Measurements from ENCODE around the gene MAPKBP1.

The MAPKBP1 gene

DNA sequence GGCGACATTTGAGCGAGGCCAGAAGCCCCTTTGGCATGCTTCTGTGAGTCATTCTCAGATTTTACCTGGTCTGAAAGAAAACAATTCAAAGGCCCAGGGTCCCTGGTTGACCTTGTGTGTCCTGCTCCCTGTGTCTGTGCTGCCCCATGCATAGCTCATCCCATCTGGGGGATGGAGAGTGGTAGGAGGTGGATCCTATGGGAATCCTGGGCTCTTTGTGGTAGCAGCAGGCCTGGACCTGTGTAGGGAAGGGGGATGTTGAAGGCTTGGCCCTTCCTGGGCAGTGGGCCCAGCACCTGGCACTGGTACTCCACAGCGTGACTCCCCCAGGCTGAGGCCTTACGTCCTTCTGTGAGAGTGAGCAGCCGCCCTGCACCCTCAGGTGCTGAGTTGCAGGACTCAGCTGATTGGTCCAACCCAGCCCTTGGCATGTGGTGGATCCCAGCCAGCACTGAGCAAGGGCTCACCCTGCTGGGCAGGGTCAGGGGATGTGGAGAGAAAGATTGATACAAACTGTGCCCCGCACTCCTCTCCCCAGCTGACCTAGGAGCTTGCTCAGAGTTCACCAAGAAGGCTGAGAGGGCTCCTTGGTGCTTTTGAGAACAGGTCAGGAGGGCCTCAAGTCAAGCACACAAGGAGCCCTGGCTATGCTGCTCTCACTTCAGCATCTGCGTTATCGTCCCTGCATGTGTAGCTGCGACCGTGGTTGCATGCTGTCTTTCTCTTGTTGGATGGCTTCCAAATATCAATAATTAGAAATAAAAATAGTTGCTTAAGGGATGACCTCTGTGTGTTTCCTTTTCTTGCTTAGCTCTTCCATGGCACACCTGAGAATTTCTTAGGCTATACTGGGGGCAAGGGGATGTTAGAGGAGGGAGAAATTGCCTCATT, 32.3 kb downstream of the MAPKBP1 start:
- FAIRE-seq (no peak), DNase-seq (ENCODE audit: low spot score) (no peak)

DNA sequence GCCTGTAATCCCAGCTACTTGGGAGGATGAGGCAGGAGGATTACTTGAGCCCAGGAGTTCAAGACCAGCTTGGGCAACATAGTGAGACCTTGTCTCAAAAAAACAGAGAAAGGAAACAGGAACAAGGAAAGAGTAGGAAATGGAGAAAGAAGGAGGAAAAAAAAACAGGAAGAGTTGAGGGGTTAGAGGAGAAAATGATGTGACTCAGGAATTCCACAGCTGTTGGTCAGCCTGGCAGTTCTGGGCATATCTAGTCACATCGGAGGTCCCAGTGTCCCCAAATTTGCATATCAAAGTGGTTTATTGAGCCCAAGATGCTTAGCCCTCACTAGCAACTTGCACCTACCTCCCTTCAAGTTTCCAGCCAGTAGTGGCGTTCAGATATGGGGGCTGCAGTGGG, 34.8 kb downstream of the MAPKBP1 start:
- FAIRE-seq (no peak), DNase-seq (ENCODE audit: low spot score) (peak; percentile 36)

DNA sequence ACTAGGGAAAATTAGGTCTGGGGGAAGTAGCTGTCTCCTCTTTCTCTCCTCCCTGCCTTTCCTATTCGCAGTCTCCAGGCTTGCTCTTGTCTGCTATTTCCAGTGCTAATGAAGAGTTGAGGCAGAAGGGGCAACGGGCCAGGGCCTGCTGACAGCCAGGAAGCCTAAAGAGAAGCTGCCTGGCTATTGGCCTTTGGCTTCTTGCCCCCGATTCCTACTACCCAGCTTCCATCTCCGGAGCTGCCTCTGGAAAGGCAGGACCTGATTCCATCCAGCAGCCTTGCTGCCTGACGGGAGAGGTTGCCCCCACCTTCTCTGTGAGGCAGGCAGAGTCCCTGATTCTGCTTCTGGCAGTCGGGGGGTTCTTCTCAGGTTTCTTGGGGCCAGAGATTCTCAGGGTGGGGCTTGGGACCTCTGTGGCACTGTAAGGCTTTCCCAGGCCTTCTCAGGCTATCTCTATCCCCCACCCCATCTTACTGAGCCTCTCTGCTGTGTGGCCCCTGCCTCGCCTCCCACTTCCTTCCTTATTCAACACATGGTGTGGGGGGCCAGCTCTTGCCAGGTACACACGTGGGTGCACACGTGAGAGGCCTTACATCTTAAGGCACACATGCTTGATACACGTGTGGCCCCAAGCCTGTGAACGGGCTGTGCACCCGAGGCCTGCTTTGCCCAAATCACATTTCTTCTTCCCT, 35.4 kb downstream of the MAPKBP1 start:
- no peak for DNase-seq (ENCODE audit: low spot score)
- FAIRE-seq, result no peak

DNA sequence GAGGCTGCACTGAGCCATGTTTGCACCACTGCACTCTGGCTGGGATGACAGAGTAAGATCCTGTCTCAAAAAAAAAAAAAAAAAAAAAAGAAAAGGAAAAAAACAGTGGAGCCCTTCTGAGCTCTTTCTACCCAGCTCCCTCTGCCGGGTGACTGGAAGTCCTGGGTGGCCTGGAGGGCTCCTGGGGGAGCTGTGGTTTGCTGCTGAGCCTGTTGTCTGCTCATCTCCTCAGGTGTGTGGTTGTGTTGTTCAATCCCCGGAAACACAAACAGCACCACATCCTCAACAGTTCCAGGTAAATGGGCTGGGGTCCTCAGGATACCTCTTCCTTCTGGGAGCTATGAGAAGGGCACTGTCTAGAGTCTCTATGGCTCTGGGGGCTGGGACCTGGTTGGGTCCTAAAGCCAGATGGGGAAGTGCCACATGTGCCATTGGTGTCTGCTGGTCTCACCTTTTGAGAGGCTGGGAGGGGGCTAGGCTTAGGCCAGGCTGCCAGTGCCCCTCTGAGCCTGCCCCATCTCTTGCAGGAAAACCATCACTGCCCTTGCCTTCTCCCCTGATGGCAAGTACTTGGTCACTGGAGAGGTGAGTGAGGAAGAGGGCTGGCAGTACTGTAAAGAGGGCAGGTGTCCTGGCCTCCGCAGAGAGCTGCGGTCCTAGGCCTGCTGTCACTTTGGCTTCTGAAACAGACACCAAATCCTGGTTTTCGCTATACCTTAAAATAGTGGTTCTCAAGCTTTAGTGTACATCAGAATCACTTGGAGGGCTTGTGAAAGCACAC, 36.6 kb downstream of the MAPKBP1 start:
- FAIRE-seq (no peak), DNase-seq (ENCODE audit: low spot score) (no peak)

DNA sequence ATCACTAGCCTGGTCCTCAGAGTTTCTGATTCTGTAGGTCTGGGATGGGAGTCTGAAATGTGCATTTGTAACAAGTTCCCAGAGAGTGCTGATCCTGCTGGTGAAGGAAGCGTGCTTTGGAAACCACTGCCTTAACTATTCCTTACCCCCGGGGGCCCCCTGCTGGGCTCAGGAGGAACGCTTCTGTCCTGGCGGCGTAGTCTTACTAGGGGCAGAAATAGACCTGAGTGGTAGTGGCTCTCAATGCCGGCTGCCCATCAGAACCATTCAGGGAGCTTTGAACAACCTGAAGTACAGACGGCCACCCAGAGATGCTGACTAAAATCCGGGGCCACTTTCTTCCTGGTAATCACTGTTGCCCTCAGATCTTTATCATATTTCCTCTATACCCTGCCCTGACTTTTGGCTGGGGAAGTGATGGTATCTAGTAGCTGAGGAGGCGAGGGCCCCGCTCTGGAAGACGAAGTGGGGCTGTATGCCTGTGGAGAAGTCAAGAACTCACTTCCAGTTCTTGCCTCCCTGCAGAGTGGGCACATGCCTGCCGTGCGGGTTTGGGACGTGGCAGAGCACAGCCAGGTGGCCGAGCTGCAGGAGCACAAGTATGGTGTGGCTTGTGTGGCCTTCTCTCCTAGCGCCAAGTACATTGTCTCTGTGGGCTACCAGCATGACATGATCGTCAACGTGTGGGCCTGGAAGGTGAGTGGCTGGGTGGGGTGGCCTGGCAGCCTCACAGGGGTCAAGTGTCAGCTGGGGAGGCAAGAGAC, 37.3 kb downstream of the MAPKBP1 start:
- DNase-seq (ENCODE audit: low spot score) (peak; percentile 49), FAIRE-seq (no peak)

DNA sequence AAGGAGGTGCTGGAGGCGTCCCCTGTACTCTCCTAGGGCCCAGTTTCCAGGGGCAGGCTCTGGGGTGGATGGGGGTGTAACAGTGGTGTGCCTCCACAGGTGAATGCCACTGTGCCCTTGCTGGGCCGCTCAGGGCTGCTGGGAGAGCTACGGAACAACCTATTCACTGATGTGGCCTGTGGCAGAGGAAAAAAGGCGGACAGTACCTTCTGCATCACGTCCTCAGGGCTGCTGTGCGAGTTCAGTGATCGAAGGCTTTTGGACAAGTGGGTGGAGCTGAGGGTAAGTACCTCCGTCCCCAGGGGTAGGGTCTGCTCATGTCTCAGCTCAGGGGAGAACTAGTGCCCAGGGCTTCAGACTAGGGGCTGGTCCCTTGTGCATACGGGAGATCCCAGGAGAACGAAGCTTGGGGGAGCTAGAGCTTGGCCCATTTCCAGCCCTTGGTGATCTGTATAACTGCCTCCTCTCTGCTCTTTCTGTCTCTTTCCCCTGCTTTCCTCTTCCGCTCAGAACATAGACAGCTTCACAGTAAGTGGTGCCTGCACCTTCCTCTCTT, 38.6 kb downstream of the MAPKBP1 start:
- DNase-seq (ENCODE audit: low spot score) (no peak), FAIRE-seq (no peak)

DNA sequence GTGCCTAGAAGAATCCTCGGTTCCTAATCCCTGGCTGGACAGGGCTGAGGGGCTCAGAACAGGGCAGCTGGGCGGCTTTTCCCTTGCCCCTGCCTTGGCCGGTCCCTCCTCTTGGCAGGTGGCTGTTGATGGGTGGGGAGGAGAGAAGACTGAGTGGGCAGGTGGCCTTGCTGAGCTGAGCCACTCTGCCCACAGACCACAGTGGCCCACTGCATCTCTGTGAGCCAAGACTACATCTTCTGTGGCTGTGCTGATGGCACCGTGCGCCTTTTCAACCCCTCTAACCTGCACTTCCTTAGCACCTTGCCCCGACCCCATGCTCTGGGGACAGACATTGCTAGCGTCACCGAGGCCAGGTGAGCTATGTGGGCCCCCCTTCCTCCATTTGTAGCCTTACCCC, 39.1 kb downstream of the MAPKBP1 start:
- FAIRE-seq (no peak), DNase-seq (ENCODE audit: low spot score) (no peak)

DNA sequence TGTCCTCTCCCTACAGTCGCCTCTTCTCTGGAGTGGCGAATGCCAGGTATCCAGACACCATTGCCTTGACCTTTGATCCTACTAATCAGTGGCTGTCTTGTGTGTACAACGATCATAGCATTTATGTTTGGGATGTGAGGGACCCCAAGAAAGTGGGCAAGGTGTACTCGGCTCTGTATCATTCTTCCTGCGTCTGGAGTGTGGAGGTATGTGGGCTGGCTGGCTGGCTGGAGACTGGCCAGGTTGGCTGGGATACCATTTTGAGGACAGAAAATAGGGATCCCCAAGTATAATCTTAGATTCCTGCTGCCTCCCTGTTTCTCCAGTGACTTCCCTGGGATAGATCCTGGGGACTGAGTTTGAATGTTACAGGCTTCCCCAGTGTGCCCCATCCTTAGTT, 40.2 kb downstream of the MAPKBP1 start:
- no peak for DNase-seq (ENCODE audit: low spot score)
- no peak for FAIRE-seq

DNA sequence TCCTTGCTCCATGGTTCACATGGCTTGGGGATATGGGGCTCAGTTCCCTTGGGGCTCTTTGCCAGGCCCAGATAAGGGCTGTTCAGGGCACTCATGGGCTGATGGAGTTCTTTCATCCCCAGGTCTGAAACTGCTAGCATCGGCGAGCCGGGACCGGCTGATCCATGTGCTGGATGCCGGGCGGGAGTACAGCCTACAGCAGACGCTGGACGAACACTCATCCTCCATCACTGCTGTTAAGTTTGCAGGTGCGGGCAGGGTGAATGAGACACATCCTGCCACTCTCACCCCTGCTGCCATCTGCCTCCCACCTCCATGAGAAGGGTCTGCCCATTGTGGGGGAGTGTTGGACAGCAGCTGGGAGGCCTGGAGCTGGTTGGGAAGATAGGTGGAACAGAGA, 42.5 kb downstream of the MAPKBP1 start:
- no peak for DNase-seq (ENCODE audit: low spot score)
- FAIRE-seq, result no peak

DNA sequence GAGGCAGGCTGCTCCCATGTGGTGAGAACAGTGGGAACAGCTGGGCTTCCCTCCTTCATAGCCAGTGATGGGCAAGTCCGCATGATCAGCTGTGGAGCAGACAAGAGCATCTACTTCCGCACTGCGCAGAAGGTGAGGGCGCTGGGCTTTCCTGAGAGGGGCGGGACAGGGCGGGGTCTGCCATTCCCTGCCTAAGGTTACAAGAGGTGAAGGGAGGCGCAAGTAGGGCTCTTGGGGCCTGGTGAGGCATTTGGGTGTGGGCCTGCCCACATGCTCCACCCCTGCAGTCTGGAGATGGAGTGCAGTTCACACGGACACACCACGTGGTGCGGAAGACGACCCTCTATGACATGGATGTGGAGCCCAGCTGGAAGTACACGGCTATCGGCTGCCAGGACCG, 43.0 kb downstream of the MAPKBP1 start:
- DNase-seq (ENCODE audit: low spot score), result no peak
- FAIRE-seq, result no peak

DNA sequence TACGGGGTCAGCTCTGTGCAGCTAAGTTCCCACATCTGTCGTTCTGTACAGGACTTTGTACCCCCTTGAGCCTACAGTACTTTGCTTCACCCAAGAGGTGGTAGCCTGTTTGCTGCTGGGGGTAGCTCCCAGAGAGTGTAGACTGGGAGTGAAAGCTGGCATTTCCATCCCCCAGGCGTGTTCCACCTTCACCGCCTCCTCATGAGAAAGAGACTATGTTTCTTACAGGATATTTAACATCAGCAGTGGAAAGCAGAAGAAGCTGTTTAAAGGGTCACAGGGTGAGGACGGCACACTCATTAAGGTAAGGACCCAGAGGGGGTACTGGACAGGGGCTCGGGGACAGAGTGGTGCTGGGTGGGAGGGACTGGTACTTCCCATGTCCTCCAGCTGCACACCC, 43.5 kb downstream of the MAPKBP1 start:
- no peak for DNase-seq (ENCODE audit: low spot score)

DNA sequence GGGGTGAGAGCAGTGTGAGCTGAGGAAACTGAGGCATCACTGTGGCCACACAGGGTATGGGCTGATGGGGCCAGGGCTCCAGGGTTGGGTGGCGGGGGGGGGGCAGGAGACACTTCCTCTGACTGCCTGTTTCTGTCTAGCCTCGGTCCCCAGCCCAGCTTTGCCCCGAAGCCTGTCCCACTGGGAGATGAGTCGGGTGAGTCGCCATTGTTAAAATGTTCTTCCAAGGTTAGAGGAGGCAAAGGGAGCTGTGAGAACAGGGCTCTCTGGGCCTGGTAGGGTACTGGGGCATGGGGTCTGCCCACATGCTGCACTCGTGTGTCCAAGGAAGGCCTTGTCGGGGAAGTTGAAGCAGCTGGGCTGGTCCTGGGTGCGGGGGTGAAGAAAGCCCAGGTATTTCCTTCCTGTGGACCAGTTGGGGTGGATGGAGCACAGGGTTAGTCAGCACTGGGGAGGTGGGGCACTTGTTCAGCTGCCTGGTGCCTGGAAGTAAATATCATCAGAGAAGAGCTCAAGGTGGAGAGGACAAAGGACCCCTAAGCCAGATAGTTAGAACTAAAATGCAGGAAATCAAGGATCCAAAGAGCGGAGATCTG, 45.3 kb downstream of the MAPKBP1 start:
- no peak for FAIRE-seq

More for the DNA sequence above, 43.5 kb downstream of the MAPKBP1 start:
- FAIRE-seq, result no peak

DNA sequence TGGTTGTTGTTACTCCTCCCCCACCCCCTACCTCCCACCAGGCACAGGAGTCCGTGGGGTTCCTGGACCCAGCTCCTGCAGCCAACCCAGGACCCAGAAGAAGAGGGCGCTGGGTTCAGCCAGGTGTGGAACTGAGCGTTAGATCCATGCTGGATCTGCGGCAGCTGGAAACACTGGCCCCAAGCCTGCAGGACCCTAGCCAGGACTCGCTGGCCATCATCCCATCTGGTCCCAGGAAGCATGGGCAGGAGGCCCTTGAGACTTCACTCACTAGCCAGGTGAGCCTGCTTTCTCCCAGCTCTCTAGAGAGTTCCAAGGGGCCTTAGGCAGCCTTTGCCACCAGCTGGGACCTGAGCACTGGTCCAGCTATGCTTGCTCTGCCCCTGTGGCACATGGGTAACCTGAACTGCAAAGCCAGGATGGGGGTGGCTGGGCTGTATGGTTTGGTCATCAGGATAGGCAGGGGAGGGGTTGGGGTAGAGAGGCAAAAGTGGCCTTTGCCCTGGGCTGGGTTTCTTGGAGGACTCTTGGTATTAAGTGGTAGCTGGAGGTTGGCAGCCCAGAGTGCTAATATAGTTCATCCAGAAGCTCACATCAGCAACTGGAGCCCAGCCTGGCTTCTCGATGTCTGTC, 46.6 kb downstream of the MAPKBP1 start:
- FAIRE-seq (no peak), DNase-seq (ENCODE audit: low spot score) (no peak)

More for the DNA sequence above, 45.3 kb downstream of the MAPKBP1 start:
- no peak for DNase-seq (ENCODE audit: low spot score)

DNA sequence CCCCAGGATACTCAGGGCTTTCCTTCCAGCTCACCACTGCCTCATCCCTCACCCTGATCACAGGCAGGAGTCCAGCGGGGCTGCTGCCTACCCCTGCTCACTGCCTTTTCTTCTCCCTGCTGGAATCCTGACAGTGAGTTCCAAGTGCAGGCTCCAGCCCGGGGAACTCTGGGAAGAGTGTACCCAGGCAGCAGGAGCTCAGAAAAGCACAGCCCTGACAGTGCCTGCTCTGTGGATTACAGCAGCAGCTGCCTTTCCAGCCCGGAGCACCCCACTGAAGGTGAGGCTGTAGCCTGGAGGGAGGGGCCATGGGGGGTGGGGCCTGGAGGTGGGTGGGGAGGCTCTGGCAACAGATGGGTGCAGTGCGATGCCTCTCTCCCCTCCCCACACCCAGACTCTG, 47.5 kb downstream of the MAPKBP1 start:
- FAIRE-seq (no peak), DNase-seq (ENCODE audit: low spot score) (no peak)

DNA sequence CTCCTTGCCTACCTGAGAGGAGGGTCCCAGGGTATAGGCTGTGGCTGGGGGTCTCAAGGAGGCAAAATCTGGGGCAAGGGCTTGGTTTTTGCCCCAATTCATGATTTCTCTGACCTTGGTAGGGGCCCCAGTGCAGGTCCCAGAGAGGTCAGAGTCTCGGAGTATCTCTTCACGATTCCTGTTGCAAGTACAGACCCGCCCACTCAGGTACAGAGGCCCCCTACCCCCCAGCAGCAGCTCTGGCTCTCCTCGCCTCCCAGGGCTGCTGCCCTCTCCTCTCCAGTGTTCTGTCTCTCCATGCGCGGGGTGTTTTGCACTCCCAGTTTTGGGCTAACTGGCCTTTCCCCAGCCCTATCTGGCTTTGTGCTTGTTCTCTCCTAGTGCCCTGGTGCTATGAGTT, 48.2 kb downstream of the MAPKBP1 start:
- no peak for FAIRE-seq
- no peak for DNase-seq (ENCODE audit: low spot score)

DNA sequence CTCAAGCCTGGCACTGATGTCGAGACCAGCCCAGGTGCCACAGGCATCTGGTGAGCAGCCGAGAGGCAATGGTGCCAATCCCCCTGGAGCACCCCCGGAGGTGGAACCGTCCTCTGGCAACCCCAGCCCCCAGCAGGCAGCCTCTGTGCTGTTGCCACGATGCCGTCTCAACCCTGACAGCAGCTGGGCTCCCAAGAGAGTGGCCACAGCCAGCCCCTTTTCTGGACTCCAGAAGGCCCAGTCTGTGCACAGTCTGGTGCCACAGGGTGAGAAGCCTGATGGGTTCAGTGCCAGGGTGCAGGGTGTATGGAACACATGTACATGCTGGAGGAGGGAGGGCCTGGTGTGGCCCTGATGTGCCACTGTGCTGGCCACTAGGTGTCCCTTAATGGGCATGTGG, 48.7 kb downstream of the MAPKBP1 start:
- no peak for FAIRE-seq

DNA sequence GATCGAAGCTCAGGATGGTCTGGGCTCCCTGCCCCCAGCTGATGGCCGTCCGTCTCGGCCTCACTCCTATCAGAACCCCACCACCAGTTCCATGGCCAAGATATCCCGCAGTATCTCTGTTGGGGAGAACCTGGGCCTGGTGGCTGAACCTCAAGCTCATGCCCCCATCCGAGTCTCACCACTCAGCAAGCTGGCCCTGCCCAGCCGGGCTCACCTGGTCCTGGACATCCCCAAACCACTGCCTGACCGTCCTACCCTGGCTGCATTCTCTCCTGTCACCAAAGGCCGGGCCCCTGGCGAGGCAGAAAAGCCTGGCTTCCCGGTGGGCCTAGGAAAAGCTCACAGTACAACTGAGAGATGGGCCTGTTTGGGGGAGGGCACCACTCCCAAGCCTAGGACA, 49.2 kb downstream of the MAPKBP1 start:
- FAIRE-seq (no peak), DNase-seq (ENCODE audit: low spot score) (no peak)

More for the DNA sequence above, 48.7 kb downstream of the MAPKBP1 start:
- no peak for DNase-seq (ENCODE audit: low spot score)

DNA sequence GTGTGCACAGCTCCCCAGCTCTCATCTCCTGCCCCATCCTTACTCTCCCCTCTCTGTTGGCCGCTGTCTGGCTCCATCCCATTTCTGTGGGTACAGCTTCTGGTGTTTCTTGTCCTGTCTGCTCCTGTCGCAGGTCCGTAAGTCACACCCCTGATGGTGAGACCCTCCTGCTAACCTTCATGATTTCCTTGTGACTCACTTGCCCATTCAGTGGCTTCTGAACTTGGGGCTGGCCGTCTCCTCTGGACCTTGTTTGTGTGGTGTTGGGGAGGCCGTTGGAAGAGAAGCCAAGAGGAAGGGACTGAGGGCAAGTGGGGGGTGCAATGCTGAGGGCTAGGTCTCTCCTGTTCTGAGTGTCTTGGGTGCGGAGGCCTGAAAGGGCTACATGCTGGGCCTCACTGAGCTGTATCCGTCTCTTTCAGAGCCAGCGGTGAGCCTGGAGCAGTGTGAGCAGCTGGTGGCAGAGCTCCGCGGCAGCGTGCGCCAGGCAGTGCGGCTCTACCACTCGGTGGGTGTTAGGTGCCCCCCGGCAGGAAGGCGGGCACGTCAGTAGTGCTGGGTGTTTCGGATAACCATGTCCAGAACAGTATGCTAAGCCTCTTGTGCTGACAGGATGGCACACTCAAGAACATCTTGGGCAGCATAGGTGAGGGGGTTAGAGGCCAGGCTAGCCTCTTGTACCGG, 49.9 kb downstream of the MAPKBP1 start:
- FAIRE-seq (no peak), DNase-seq (ENCODE audit: low spot score) (no peak)

DNA sequence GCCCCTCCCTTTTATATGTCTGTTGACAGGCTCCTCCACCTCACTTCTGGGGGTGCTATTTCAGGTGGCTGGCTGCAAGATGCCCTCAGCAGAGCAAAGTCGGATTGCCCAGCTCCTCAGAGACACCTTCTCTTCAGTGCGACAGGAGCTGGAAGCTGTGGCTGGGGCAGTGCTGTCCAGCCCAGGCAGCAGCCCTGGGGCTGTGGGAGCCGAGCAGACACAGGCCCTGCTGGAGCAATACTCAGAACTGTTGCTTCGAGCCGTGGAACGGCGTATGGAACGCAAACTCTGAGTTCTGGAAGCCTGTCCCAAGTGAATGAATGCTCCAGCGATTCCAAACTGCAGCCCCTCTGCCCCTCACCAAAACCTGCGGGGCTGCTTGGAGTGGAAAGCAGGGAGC, 50.9 kb downstream of the MAPKBP1 start:
- no peak for FAIRE-seq
- no peak for DNase-seq (ENCODE audit: low spot score)

Measured in RCC 7860 (cell line).